Panc1 (cell line): ENCODE measurements around the gene IFRD1. TPM values are rescaled to one million over a fixed set of nuclear protein-coding genes. Genes with fewer than 3 reads are reported as not detected.

Experiments
- ATAC-seq: fragments of 200-7000 bp; cut with Tn5 transposase; 2 replicates; pipeline ENCODE4 v1.9.1; 2020; ENCODE audit warnings: mild to moderate bottlenecking, moderate library complexity
- BruUV-seq: library from RNA; stranded (reverse); fragments of 400-500 nt; replicated peaks from 2 replicates; lab custom pipeline; 2021; lab: Mats Ljungman, UMichigan
- CTCF ChIA-PET: fragments of 300-600 bp; sonication (Branson Sonifier 250); formaldehyde crosslinking; loops from one replicate; lab custom pipeline; 2022; ENCODE audit warnings: antibody characterized with exemption; lab: Charles Lee
- POLR2A ChIA-PET: fragments of 300-600 bp; sonication (Branson Sonifier 250); formaldehyde crosslinking; loops from one replicate; lab custom pipeline; 2022; ENCODE audit warnings: antibody characterized with exemption; lab: Charles Lee
- DNase-seq: peaks from one replicate; pipeline ENCODE4 v3.0.0-alpha.2; 2010; ENCODE audit warnings: low read depth, low spot score
- H3K27ac ChIP-seq: 2 replicates; pipeline ENCODE4 v1.5.1; 2011; ENCODE audit warnings: mild to moderate bottlenecking, low read length, inconsistent platforms
- H3K27me3 ChIP-seq: fragments of 200-500 bp; sonication (Bioruptor generic); 2 replicates; pipeline ENCODE4 v1.6.0; 2014; ENCODE audit warnings: low read length, inconsistent platforms; ENCODE audit not compliant: control insufficient read depth, insufficient read depth
- H3K36me3 ChIP-seq: fragments of 200-500 bp; sonication (Bioruptor generic); 2 replicates; pipeline ENCODE4 v1.5.1; 2014; ENCODE audit warnings: inconsistent platforms, mild to moderate bottlenecking, low read length, moderate library complexity; ENCODE audit not compliant: control insufficient read depth, insufficient read depth
- H3K4me1 ChIP-seq: 2 replicates; pipeline ENCODE4 v1.5.1; 2011; ENCODE audit warnings: inconsistent platforms, mild to moderate bottlenecking, low read length, moderate library complexity; ENCODE audit not compliant: control insufficient read depth, insufficient read depth
- H3K4me3 ChIP-seq, 2 experiments: 2 replicates each; pipeline ENCODE4 v1.5.1; 2011 to 2012; ENCODE audit warnings: low read depth in 2 of 2, low read length in 2 of 2, mild to moderate bottlenecking in 2 of 2, inconsistent platforms in 1 of 2, moderate library complexity in 1 of 2
- H3K9me3 ChIP-seq: fragments of 200-500 bp; sonication (Bioruptor generic); 2 replicates; pipeline ENCODE4 v1.5.1; 2014; ENCODE audit warnings: low read depth, mild to moderate bottlenecking, inconsistent platforms, low read length, moderate library complexity; ENCODE audit not compliant: control insufficient read depth, insufficient read depth
- POLR2AphosphoS5 ChIP-seq: IDR thresholded peaks from 2 replicates; pipeline ENCODE4 v1.6.1; 2012; ENCODE audit warnings: mild to moderate bottlenecking, low read depth, low read length, moderate library complexity
- REST ChIP-seq, 2 experiments: IDR thresholded peaks; 2 replicates each; pipeline ENCODE4 v1.6.1; 2011 to 2012; ENCODE audit warnings: low read depth in 2 of 2, control low read depth in 1 of 2, low read length in 1 of 2, mild to moderate bottlenecking in 1 of 2, moderate library complexity in 1 of 2; ENCODE audit not compliant: insufficient read depth in 1 of 2
- SIN3A ChIP-seq: IDR thresholded peaks from 2 replicates; pipeline ENCODE4 v1.6.1; 2012; ENCODE audit warnings: low read depth, mild to moderate bottlenecking, low read length, moderate library complexity, borderline replicate concordance; ENCODE audit not compliant: insufficient read depth
- TCF7L2 ChIP-seq: IDR thresholded peaks from 2 replicates; pipeline ENCODE4 v1.6.1; 2011; ENCODE audit warnings: mild to moderate bottlenecking, low read depth, low read length, inconsistent platforms
- in situ Hi-C: cut with HindIII; loops from 2 replicates; pipeline ENCODE4 v1.10.0; 2016; ENCODE audit warnings: low sequenced_read_pairs, low pct_unique_long_range_greater_than_20kb
- intact Hi-C: fragments of 100-400 bp; cut with micrococcal nuclease; formaldehyde crosslinking; loops from one replicate; pipeline ENCODE4 v1.10.0; 2022; ENCODE audit not compliant: unreplicated experiment
- total RNA-seq: library from RNA; stranded (reverse); gene quantifications from one replicate; pipeline ENCODE4 v1.2.1, GENCODE V29; 2021; ENCODE audit not compliant: unreplicated experiment
- TF ChIP-seq, protein P1 (sequence below): fragments of 450-650 bp; IDR thresholded peaks from 2 replicates; pipeline ENCODE4 v1.5.1; 2017; ENCODE audit warnings: mild to moderate bottlenecking

IFRD1 gene
- total RNA-seq, 1 experiment from 2014 or later = 54.3 TPM

DNA sequence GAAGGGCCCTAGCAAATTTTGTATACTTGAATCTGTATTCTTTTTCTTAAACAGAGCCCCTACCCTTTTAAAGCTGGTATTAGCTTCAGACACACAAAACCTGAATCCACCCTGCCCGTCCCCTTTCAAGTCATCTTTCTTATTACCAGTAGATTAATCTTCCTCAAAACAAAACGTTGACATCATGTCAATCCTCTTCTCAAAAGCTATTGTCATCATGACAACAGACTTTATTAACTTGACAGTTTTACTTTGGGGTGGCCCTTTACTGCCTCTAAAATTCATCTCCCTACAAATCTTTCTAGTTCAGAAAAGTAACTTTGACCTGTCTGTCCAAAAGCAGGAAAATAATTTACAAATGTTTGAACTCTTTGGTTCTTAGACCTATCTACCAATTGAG is 21.5 kb upstream of the IFRD1 start:
- intact Hi-C loops = no loop called here
- no peaks in the 10 kb centered on the region for H3K4me1 ChIP-seq
- ChIA-PET CTCF (no interaction called here), POLR2A (no interaction called here)
- H3K4me3 ChIP-seq = no peak overlapping the region
- H3K27ac ChIP-seq = no peak overlapping the region
- TF ChIP-seq POLR2AphosphoS5 = no peak
- TF ChIP-seq SIN3A = no peak
- no peak for TF ChIP-seq TCF7L2
- TF ChIP-seq, protein P1, sequence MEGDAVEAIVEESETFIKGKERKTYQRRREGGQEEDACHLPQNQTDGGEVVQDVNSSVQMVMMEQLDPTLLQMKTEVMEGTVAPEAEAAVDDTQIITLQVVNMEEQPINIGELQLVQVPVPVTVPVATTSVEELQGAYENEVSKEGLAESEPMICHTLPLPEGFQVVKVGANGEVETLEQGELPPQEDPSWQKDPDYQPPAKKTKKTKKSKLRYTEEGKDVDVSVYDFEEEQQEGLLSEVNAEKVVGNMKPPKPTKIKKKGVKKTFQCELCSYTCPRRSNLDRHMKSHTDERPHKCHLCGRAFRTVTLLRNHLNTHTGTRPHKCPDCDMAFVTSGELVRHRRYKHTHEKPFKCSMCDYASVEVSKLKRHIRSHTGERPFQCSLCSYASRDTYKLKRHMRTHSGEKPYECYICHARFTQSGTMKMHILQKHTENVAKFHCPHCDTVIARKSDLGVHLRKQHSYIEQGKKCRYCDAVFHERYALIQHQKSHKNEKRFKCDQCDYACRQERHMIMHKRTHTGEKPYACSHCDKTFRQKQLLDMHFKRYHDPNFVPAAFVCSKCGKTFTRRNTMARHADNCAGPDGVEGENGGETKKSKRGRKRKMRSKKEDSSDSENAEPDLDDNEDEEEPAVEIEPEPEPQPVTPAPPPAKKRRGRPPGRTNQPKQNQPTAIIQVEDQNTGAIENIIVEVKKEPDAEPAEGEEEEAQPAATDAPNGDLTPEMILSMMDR = no peak
- no peak for TF ChIP-seq REST (IDR thresholded peaks at IDR 0.05; ENCODE audit: insufficient read depth in 1 of 2, low read depth in 2 of 2, low read length in 1 of 2)
- no TSS peak for BruUV-seq
- DNase-seq = no peak
- no peaks in the 10 kb centered on the region for H3K27me3 ChIP-seq
- H3K36me3 ChIP-seq = no peaks in the 10 kb centered on the region
- H3K9me3 ChIP-seq = no peaks in the 10 kb centered on the region
- ATAC-seq = no peak
- in situ Hi-C loops = no loop called here

DNA sequence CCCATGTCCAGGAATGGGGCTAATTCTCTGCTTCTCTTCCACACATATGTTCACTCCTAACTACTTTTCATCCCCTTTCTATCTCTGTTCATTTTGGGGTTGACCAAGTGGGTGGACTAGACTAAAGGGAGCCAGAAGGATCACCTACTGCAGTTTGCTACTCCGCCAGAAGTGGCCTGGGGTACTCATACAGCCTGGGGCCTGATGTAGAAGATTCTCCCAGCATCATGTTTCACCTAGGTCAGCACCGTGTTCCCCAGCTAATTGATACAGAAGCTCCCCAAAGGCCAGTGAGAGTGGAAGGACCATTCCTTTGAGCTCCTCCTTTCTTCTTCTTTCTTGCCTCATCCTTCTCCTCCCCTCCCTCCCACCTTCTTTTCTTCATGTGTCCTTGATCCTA is 19.6 kb upstream of the IFRD1 start:
- no peak for DNase-seq
- intact Hi-C loops (no loop called here), in situ Hi-C loops (no loop called here)
- H3K4me3 ChIP-seq = no peak overlapping the region
- POLR2A ChIA-PET = no interaction called here
- H3K27me3 ChIP-seq = no peaks in the 10 kb centered on the region
- no peak overlapping the region for H3K27ac ChIP-seq
- no peaks in the 10 kb centered on the region for H3K4me1 ChIP-seq
- no peaks in the 10 kb centered on the region for H3K36me3 ChIP-seq
- CTCF ChIA-PET = no interaction called here
- TF ChIP-seq, protein P1 = no peak
- TF ChIP-seq POLR2AphosphoS5 = no peak
- ATAC-seq = no peak
- no TSS peak for BruUV-seq
- no peaks in the 10 kb centered on the region for H3K9me3 ChIP-seq

DNA sequence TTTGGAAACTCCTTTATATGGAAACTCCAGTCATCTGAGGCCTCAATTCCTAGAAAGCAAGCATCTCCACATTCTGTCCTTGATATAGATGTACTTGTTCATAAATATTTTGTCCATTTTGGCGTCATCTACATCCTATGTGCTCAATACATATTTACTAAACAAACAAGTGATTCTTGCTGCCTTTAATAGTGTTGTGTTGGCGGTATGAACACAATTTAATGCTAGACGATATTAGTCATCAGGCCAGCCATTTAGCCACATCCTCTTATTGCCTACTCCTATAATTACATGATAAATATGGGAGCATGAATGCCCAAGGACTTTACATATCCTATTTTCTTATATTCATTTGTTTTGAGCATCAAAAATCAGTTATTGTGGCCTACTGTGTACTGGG is 18.5 kb upstream of the IFRD1 start:
- TF ChIP-seq REST (IDR thresholded peaks at IDR 0.05; ENCODE audit: insufficient read depth in 1 of 2, low read depth in 2 of 2, low read length in 1 of 2) (no peak), TCF7L2 (no peak), POLR2AphosphoS5 (no peak), SIN3A (no peak)
- TF ChIP-seq, protein P1 = no peak
- DNase-seq (no peak), ATAC-seq (no peak)
- intact Hi-C loops = no loop called here
- in situ Hi-C loops = no loop called here
- H3K4me1 ChIP-seq = no peaks in the 10 kb centered on the region
- H3K27me3 ChIP-seq = no peaks in the 10 kb centered on the region
- H3K36me3 ChIP-seq = no peaks in the 10 kb centered on the region
- H3K4me3 ChIP-seq = no peak overlapping the region
- no TSS peak for BruUV-seq
- H3K27ac ChIP-seq = no peak overlapping the region
- POLR2A ChIA-PET = no interaction called here
- CTCF ChIA-PET = no interaction called here
- no peaks in the 10 kb centered on the region for H3K9me3 ChIP-seq
